ENCODE data around the gene SMARCD3.
A peak's percentile ranks its signal among the peaks of the same experiment; 100 is the strongest.

SMARCD3 gene

GRCh38 chr7:151191544-151191943 is 57.0 kb downstream of the SMARCD3 start:
- TF ChIP-seq ZFX (IDR thresholded peaks at IDR 0.05; ENCODE audit: borderline replicate concordance) = no peak
- TF ChIP-seq, protein P1, sequence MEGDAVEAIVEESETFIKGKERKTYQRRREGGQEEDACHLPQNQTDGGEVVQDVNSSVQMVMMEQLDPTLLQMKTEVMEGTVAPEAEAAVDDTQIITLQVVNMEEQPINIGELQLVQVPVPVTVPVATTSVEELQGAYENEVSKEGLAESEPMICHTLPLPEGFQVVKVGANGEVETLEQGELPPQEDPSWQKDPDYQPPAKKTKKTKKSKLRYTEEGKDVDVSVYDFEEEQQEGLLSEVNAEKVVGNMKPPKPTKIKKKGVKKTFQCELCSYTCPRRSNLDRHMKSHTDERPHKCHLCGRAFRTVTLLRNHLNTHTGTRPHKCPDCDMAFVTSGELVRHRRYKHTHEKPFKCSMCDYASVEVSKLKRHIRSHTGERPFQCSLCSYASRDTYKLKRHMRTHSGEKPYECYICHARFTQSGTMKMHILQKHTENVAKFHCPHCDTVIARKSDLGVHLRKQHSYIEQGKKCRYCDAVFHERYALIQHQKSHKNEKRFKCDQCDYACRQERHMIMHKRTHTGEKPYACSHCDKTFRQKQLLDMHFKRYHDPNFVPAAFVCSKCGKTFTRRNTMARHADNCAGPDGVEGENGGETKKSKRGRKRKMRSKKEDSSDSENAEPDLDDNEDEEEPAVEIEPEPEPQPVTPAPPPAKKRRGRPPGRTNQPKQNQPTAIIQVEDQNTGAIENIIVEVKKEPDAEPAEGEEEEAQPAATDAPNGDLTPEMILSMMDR (IDR thresholded peaks at IDR 0.05) = peak; percentile 14; the same call in 1 of the 2 replicates
- no peak overlapping the region for H3K27ac ChIP-seq

- TF ChIP-seq, protein P1 (IDR thresholded peaks at IDR 0.05) = no peak
- TF ChIP-seq ZFX (IDR thresholded peaks at IDR 0.05; ENCODE audit: borderline replicate concordance) = no peak
- H3K27ac ChIP-seq = no peak overlapping the region
Observed at GRCh38 chr7:151189038-151189437, 59.5 kb downstream of the SMARCD3 start.

All from 22Rv1 (cell line).